ENCODE measurements around the gene UMODL1.
"Not testable (repeated sequence)": the region's sequence is repeated elsewhere in the genome, so short reads cannot be mapped to it uniquely, and the experiment has no call there.

The UMODL1 gene

GRCh38 chr21:42068592-42068991 lies 2.5 kb upstream of the UMODL1 start:
- TF ChIP-seq POLR2A (IDR thresholded peaks at IDR 0.05; ENCODE audit: extremely low read depth, insufficient read length) (no peak), CTCF (IDR thresholded peaks at IDR 0.05; ENCODE audit: low read depth, low read length) (no peak), MAX (IDR thresholded peaks at IDR 0.05; ENCODE audit: low read depth, low read length) (no peak), MYC (IDR thresholded peaks at IDR 0.05; ENCODE audit: low read depth, low read length) (no peak)
- no peak overlapping the region for H3K4me3 ChIP-seq (ENCODE audit: low read depth, low read length)
- DNase-seq (ENCODE audit: low read depth): no peak

GRCh38 chr21:42069327-42069726 lies 1.8 kb upstream of the UMODL1 start:
- TF ChIP-seq CTCF (IDR thresholded peaks at IDR 0.05; ENCODE audit: low read depth, low read length): no peak
- no peak for TF ChIP-seq POLR2A (IDR thresholded peaks at IDR 0.05; ENCODE audit: extremely low read depth, insufficient read length)
- no peak for TF ChIP-seq MAX (IDR thresholded peaks at IDR 0.05; ENCODE audit: low read depth, low read length)
- no peak for TF ChIP-seq MYC (IDR thresholded peaks at IDR 0.05; ENCODE audit: low read depth, low read length)
- no peak for DNase-seq (ENCODE audit: low read depth)
- no peak overlapping the region for H3K4me3 ChIP-seq (ENCODE audit: low read depth, low read length)

GRCh38 chr21:42069843-42070242 lies 1.3 kb upstream of the UMODL1 start:
- H3K4me3 ChIP-seq (ENCODE audit: low read depth, low read length): no peak overlapping the region
- no peak for DNase-seq (ENCODE audit: low read depth)
- no peak for TF ChIP-seq POLR2A (IDR thresholded peaks at IDR 0.05; ENCODE audit: extremely low read depth, insufficient read length)
- no peak for TF ChIP-seq MAX (IDR thresholded peaks at IDR 0.05; ENCODE audit: low read depth, low read length)
- no peak for TF ChIP-seq MYC (IDR thresholded peaks at IDR 0.05; ENCODE audit: low read depth, low read length)
- TF ChIP-seq CTCF (IDR thresholded peaks at IDR 0.05; ENCODE audit: low read depth, low read length): no peak

- TF ChIP-seq POLR2A (IDR thresholded peaks at IDR 0.05; ENCODE audit: extremely low read depth, insufficient read length) (no peak), CTCF (IDR thresholded peaks at IDR 0.05; ENCODE audit: low read depth, low read length) (no peak), MYC (IDR thresholded peaks at IDR 0.05; ENCODE audit: low read depth, low read length) (no peak)
- no peak overlapping the region for H3K4me3 ChIP-seq (ENCODE audit: low read depth, low read length)
- peak; percentile 22 for DNase-seq (ENCODE audit: low read depth)
These were observed 2.3 kb downstream of the UMODL1 start for GRCh38 chr21:42073145-42074099.

- no peak overlapping the region for H3K4me3 ChIP-seq (ENCODE audit: low read depth, low read length)
- TF ChIP-seq POLR2A (IDR thresholded peaks at IDR 0.05; ENCODE audit: extremely low read depth, insufficient read length) (no peak), MYC (IDR thresholded peaks at IDR 0.05; ENCODE audit: low read depth, low read length) (no peak), MAX (IDR thresholded peaks at IDR 0.05; ENCODE audit: low read depth, low read length) (no peak), CTCF (IDR thresholded peaks at IDR 0.05; ENCODE audit: low read depth, low read length) (no peak)
- no peak for DNase-seq (ENCODE audit: low read depth)
These were observed 4.8 kb downstream of the UMODL1 start for GRCh38 chr21:42075686-42076471.

GRCh38 chr21:42077685-42078238 lies 6.6 kb downstream of the UMODL1 start:
- DNase-seq (ENCODE audit: low read depth); H3K4me3 ChIP-seq (ENCODE audit: low read depth, low read length): not testable (repeated sequence)

- H3K4me3 ChIP-seq (ENCODE audit: low read depth, low read length); DNase-seq (ENCODE audit: low read depth): not testable (repeated sequence)
These were observed 7.3 kb downstream of the UMODL1 start for GRCh38 chr21:42078247-42079007.

Data from NB4 (cell line).